ENCODE results near the gene PLEKHF1.

PLEKHF1 gene

DNA sequence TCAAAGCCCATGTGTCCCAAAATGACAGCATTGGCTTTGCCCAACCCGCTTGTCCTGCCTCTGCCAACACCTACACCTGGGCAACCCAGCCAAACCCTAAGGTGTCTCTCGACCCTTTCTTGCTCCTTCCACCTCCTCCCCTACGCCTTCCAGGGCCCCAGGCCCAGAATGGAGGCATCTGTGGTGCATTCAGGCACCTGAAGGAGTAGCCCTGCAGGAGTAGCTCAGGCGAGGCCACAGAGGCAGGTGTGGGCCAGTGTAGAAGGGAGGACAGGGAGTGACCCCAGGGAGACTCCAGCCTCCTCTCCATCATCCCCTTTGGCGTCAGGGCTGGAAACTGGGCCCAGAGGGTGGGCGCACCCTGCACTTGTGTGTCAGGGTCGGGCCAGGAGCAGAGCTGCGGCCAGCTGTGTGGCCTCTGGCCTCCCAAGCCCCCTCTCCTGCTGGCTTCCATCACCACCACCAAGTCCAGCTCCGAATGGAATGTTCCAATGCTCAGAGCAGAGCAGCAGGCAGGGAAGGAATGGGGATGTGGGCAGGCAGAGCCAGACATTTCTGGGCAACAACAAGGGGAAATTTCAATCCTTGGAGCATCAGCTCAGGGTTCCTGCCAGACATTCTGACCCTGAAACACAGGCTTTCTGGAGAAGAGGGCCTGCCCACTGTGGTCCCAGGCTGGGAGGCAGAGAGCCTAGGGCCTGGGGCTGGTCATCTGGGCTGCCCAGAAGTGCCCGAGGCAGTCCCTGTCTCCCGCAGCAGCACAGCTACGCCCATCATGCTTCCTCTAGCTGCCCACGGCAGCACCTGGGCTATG, 16.4 kb downstream of the PLEKHF1 start:
- Mint-ChIP-seq H3K9me3 (no peaks in the 10 kb centered on the region), H3K4me1 (peaks cover 11% of the 10 kb centered on the region), H3K4me3 (no peak overlapping the region), H3K27me3 (ENCODE audit: low read depth) (peaks cover 9% of the 10 kb centered on the region), H3K27ac (no peak overlapping the region), H3K36me3 (ENCODE audit: low read depth) (no peaks in the 10 kb centered on the region)
- TF ChIP-seq CTCF (IDR thresholded peaks at IDR 0.05; ENCODE audit: unreplicated experiment in 3 of 3) = no peak

DNA sequence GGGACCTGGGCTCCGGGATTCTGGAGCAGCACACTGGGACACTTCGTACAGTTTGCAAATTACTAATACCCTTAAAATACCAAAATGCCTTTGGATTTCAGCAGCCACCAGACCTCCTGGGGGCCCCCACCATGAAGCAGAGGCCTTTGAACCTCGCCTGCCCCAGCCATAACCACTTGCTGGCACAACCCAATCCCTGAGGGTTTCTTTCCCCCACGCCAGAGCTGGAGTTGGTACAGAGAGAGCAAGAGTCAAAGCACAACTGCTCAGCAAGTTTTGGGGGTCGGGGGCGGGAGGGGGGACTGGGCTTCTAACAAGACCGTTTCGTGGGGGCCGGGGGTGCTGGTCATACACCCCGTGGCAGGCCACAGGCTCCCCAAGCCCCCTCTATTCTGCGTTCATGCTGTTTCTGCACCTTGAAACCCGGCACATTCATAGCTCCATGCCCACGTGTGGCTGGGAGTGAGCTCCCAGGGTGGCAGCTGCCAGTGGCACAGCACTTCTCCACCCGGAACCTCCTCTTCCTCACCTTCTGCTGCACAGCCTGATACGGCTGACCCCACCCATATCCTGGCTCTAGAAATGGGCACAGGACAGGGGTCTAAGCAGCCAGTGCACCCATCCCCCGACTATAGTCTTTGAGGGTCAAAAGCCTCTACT, 17.1 kb downstream of the PLEKHF1 start:
- H3K27ac Mint-ChIP-seq = no peak overlapping the region
- H3K4me1 Mint-ChIP-seq = peaks cover 17% of the 10 kb centered on the region
- H3K27me3 Mint-ChIP-seq (ENCODE audit: low read depth) = peaks cover 9% of the 10 kb centered on the region
- no peaks in the 10 kb centered on the region for H3K9me3 Mint-ChIP-seq
- H3K36me3 Mint-ChIP-seq (ENCODE audit: low read depth) = no peaks in the 10 kb centered on the region
- no peak for TF ChIP-seq CTCF (IDR thresholded peaks at IDR 0.05; ENCODE audit: unreplicated experiment in 3 of 3)
- no peak overlapping the region for H3K4me3 Mint-ChIP-seq

DNA sequence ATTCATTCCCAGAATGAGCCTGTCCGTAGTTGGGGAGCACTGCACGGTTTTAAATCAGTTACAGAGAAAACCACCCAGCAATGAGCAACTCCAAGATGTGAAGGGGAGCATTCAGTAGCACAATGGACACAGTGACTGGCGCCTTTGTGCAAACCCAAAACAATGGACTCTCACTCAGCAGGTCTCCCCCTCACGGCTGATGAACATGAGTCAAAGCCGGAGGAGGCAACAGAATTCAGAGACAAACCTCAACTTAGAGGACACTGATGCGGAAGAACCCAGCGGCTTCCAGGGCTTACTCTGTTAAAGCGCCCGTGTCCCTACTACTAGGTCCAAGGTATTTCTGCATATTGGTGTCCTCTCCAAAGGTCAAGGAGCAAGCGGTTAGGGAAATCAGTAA, 17.7 kb downstream of the PLEKHF1 start:
- Mint-ChIP-seq H3K9me3 (no peaks in the 10 kb centered on the region), H3K27me3 (ENCODE audit: low read depth) (peaks cover 9% of the 10 kb centered on the region), H3K27ac (no peak overlapping the region), H3K4me1 (peaks cover 21% of the 10 kb centered on the region), H3K4me3 (no peak overlapping the region), H3K36me3 (ENCODE audit: low read depth) (no peaks in the 10 kb centered on the region)
- TF ChIP-seq CTCF (IDR thresholded peaks at IDR 0.05; ENCODE audit: unreplicated experiment in 3 of 3) = no peak

DNA sequence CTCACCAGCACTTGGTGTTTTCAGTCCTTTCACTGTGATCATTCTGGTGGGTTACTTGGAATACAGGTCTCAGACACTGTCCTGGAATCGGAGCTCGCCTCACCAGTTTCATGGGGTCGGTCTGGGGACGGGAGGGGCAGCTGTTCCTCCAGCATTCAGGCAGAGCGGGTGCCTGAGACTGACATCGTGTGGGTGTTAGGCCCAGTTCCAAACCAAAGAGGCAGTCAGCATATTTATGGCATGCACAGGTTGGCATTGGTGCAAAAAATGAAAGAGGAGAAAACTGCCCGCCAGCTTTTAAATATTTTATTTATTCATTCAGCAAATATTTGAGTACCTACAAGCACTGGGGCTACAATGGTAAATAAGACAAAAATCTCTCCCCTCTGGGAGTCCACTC, 20.1 kb downstream of the PLEKHF1 start:
- Mint-ChIP-seq H3K9me3 (peaks cover 4% of the 10 kb centered on the region), H3K4me3 (peak overlapping the region in 1 of 3 experiments; percentile 17), H3K4me1 (peaks cover 21% of the 10 kb centered on the region), H3K27ac (no peak overlapping the region), H3K36me3 (ENCODE audit: low read depth) (peaks cover 5% of the 10 kb centered on the region), H3K27me3 (ENCODE audit: low read depth) (peaks cover 9% of the 10 kb centered on the region)
- no peak for TF ChIP-seq CTCF (IDR thresholded peaks at IDR 0.05; ENCODE audit: unreplicated experiment in 3 of 3)

GRCh38 chr19:29686285-29686805, 21.1 kb downstream of the PLEKHF1 start:
- no peak overlapping the region for H3K27ac Mint-ChIP-seq
- peaks cover 5% of the 10 kb centered on the region for H3K36me3 Mint-ChIP-seq (ENCODE audit: low read depth)
- no peak overlapping the region for H3K4me3 Mint-ChIP-seq
- H3K9me3 Mint-ChIP-seq = peaks cover 4% of the 10 kb centered on the region
- peaks cover 9% of the 10 kb centered on the region for H3K27me3 Mint-ChIP-seq (ENCODE audit: low read depth)
- no peak for TF ChIP-seq CTCF (IDR thresholded peaks at IDR 0.05; ENCODE audit: unreplicated experiment in 3 of 3)
- H3K4me1 Mint-ChIP-seq = peaks cover 21% of the 10 kb centered on the region

Measured in nephron (organoid).